Stomach (tissue), 9 donors: Measurements from ENCODE around the gene AZGP1. TPM values are rescaled to one million over a fixed set of nuclear protein-coding genes. Genes with fewer than 3 reads are reported as not detected.

Source experiments
- DNase-seq, 2 donors: peaks; one replicate each; pipeline versions ENCODE4 v3.0.0 to v3.0.0-alpha.2; 2013 to 2019
- H3K27ac ChIP-seq, 5 donors: fragments of 200-600 bp in 4 of 5; sonication (generic) in 4 of 5; one replicate each; pipeline ENCODE4 v1.5.1; 2013 to 2019; ENCODE audit warnings: mild to moderate bottlenecking in 1 of 5, moderate library complexity in 1 of 5
- H3K27me3 ChIP-seq, 3 donors: fragments of 200-600 bp; sonication (generic); one replicate each; pipeline ENCODE4 v1.5.1; 2017 to 2019; ENCODE audit warnings: mixed run types in 1 of 3
- H3K36me3 ChIP-seq, 4 donors: fragments of 200-600 bp; sonication (generic); 1 replicate in 3 of 4; 2 replicates in 1 of 4; pipeline ENCODE4 v1.5.1; 2016 to 2019
- H3K4me1 ChIP-seq, 4 donors: fragments of 200-600 bp; sonication (generic); one replicate each; pipeline ENCODE4 v1.5.1; 2016 to 2019
- H3K4me3 ChIP-seq, 4 donors: fragments of 200-600 bp; sonication (generic) in 3 of 4; one replicate each; pipeline ENCODE4 v1.5.1; 2016 to 2019; ENCODE audit warnings: mild to moderate bottlenecking in 1 of 4
- H3K9me3 ChIP-seq, 4 donors: fragments of 200-600 bp; sonication (generic); one replicate each; pipeline ENCODE4 v1.5.1; 2016 to 2019
- CTCF ChIP-seq, 7 experiments: fragments of 450-650 bp in 4 of 7; fragments of 200-600 bp in 3 of 7; sonication (generic) in 3 of 7; IDR thresholded peaks; one replicate each; pipeline ENCODE4 v1.5.1; 2016 to 2019; ENCODE audit warnings: antibody characterized with exemption in 7 of 7, control low read depth in 2 of 7, mild to moderate bottlenecking in 1 of 7
- EP300 ChIP-seq: sonication (generic); formaldehyde crosslinking; IDR thresholded peaks from one replicate; pipeline ENCODE4 v1.6.1; 2017; ENCODE audit warnings: antibody characterized with exemption
- POLR2A ChIP-seq, 4 donors: fragments of 450-650 bp; IDR thresholded peaks; one replicate each; pipeline ENCODE4 v1.6.1; 2016; ENCODE audit warnings: antibody characterized with exemption in 4 of 4, control low read depth in 2 of 4, mild to moderate bottlenecking in 1 of 4, moderate library complexity in 1 of 4
- POLR2AphosphoS5 ChIP-seq, 3 donors: sonication (generic); formaldehyde crosslinking; IDR thresholded peaks; one replicate each; pipeline ENCODE4 v1.6.1; 2016; ENCODE audit warnings: antibody characterized with exemption in 3 of 3
- WGBS, 5 donors: extraction: QIAGEN DNeasy Blood & Tissue Kit in 3 of 5; methylation state at CpG; one replicate each; pipeline versions ENCODE4 v1.1.5 to v1.1.7; 2013 to 2018; 5-methylcytosine and 5-hydroxymethylcytosine counted together
- intact Hi-C: fragments of 100-400 bp; cut with DNase I; formaldehyde crosslinking; loops from one replicate; pipeline ENCODE4 v1.15.1; 2023; ENCODE audit warnings: low total_unique reads
- polyA plus RNA-seq, 3 donors: library from polyadenylated mRNA; stranded (reverse); fragments of 200-250 nt; gene quantifications; one replicate each; pipeline ENCODE4 v1.2.3, GENCODE V29; 2013
- total RNA-seq, 5 donors: library from RNA; depleted of rRNA; stranded (reverse); fragments of >200 nt; gene quantifications; one replicate each; pipeline versions ENCODE4 v1.1.0 to v1.2.3, GENCODE V29; 2014 to 2016
- donor health status: healthy with polysubstance abuse.
- donor health status: Bipolar disorder and iron deficiency.
- donor health status: healthy.

The AZGP1 gene
- total and polyA plus RNA-seq, 8 donors = 6.8 to 461 (median 92.3) TPM; not detected in 1

- Histone ChIP-seq H3K36me3 (no peaks in the 10 kb centered on the region), H3K27me3 (no peaks in the 10 kb centered on the region), H3K4me1 (peaks cover 21 to 49% (median 39%) of the 10 kb centered on the region in 4 donors), H3K9me3 (no peaks in the 10 kb centered on the region), H3K4me3 (no peak overlapping the region), H3K27ac (peak overlapping the region; percentile 67 to 87 (median 72))
- peak; percentile 88 to 89 for DNase-seq
- TF ChIP-seq POLR2AphosphoS5 (IDR thresholded peaks at IDR 0.05) = peak in 2 of 3 donors; percentile 45 to 55
- TF ChIP-seq EP300 = no peak
- WGBS, 5 donors = 24 to 39% (median 34%) methylated on average over 14 of the region's 14 CpGs
- intact Hi-C loops = no loop called here
Measured at GRCh38 chr7:100003711-100004661, 28.2 kb upstream of the AZGP1 start.

- no peaks in the 10 kb centered on the region for H3K36me3 ChIP-seq
- no peaks in the 10 kb centered on the region for H3K27me3 ChIP-seq
- WGBS, 5 donors = 46 to 66% (median 63%) methylated on average over 13 of the region's 13 CpGs
- H3K27ac ChIP-seq = peak overlapping the region; percentile 69 to 89 (median 77)
- H3K9me3 ChIP-seq = no peaks in the 10 kb centered on the region
- intact Hi-C loops = no loop called here
- no peak for DNase-seq
- TF ChIP-seq CTCF (IDR thresholded peaks at IDR 0.05) (no peak), EP300 (no peak), POLR2AphosphoS5 (IDR thresholded peaks at IDR 0.05) (no peak), POLR2A (IDR thresholded peaks at IDR 0.05) (no peak)
- peaks cover 21 to 63% (median 54%) of the 10 kb centered on the region in 4 donors for H3K4me1 ChIP-seq
- H3K4me3 ChIP-seq = no peak overlapping the region
Measured at GRCh38 chr7:100000239-100000638, 24.4 kb upstream of the AZGP1 start.

GRCh38 chr7:99997545-99998137 lies 21.8 kb upstream of the AZGP1 start:
- TF ChIP-seq EP300 (no peak), POLR2A (IDR thresholded peaks at IDR 0.05) (no peak), POLR2AphosphoS5 (IDR thresholded peaks at IDR 0.05) (peak in 2 of 3 donors; percentile 79 to 83), CTCF (IDR thresholded peaks at IDR 0.05) (peak in 3 of 7 experiments; percentile 17 to 44 (median 40))
- peak; percentile 79 to 90 for DNase-seq
- Histone ChIP-seq H3K9me3 (no peaks in the 10 kb centered on the region), H3K36me3 (no peaks in the 10 kb centered on the region), H3K27ac (peak overlapping the region; percentile 75 to 89 (median 84)), H3K4me1 (peaks cover 8 to 55% (median 47%) of the 10 kb centered on the region in 4 donors), H3K27me3 (no peaks in the 10 kb centered on the region), H3K4me3 (peak overlapping the region; percentile 37 to 50 (median 50))
- WGBS, 5 donors = 3 to 6% (median 4%) methylated on average over 27 to 35 of the region's 35 CpGs
- intact Hi-C loops = loop anchor here (10.0 kb wide), 1 partner anchor 57 kb away; no protein-coding TSS in a partner anchor

DNA sequence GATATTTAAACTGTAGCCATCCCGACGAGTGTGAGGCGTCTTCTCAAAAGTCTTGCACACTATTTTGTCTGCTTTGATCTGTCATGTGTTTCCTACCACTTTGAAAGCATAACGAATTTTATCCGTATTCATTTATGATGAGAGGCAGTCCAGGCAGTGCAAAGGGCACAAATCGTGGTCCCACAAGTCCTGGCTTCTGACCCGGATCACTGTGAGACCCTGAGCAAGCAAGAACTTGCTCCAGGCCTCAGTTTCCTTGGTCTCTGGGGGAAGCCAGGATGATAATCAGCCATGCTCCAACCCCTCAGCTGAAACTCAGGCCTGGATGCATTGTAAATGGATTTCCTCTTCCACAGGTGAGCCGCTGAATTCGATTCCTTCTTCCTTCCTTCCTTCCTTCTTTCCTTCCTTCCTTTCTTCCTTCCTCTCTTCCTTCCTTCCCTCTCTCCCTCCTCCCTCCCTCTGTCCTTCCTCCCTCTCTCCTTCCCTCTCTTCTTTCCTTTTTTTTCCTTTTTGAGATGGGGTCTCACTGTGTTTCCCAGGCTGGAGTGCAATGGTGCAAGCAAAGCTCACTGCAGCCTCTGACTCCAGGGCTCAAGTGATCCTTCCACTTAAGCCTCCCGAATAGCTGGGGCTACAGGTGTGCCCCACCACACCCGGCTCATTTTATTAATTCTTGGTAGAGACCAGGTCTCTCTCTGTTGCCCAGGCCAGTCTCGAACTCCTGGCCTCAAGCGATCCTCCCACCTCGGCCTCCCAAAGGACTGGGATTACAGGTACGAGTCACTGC lies 21.1 kb upstream of the AZGP1 start:
- Histone ChIP-seq H3K9me3 (no peaks in the 10 kb centered on the region), H3K27ac (peak overlapping the region; percentile 75 to 89 (median 84)), H3K36me3 (no peaks in the 10 kb centered on the region), H3K4me1 (peaks cover 8 to 52% (median 44%) of the 10 kb centered on the region in 4 donors), H3K27me3 (no peaks in the 10 kb centered on the region), H3K4me3 (peak overlapping the region; percentile 37 to 50 (median 50))
- 60 to 75% (median 61%) methylated on average over 14 to 15 of the region's 15 CpGs for WGBS, 5 donors
- TF ChIP-seq CTCF (IDR thresholded peaks at IDR 0.05) = no peak
- TF ChIP-seq EP300 = no peak
- TF ChIP-seq POLR2A (IDR thresholded peaks at IDR 0.05) = no peak
- no peak for TF ChIP-seq POLR2AphosphoS5 (IDR thresholded peaks at IDR 0.05)
- DNase-seq = no peak
- intact Hi-C loops = loop anchor here (10.0 kb wide), 1 partner anchor 58 kb away; no protein-coding TSS in a partner anchor
